CD4-positive, alpha-beta T cell treated with Interferon gamma for 1 hour (primary cell): ENCODE data around the gene TMTC1.
"Not testable (repeated sequence)": the region's sequence is repeated elsewhere in the genome, so short reads cannot be mapped to it uniquely, and the experiment has no call there.

Experiments
- DNase-seq: peaks from one replicate; pipeline ENCODE4 v3.0.0-alpha.2; 2020

TMTC1 gene

DNA sequence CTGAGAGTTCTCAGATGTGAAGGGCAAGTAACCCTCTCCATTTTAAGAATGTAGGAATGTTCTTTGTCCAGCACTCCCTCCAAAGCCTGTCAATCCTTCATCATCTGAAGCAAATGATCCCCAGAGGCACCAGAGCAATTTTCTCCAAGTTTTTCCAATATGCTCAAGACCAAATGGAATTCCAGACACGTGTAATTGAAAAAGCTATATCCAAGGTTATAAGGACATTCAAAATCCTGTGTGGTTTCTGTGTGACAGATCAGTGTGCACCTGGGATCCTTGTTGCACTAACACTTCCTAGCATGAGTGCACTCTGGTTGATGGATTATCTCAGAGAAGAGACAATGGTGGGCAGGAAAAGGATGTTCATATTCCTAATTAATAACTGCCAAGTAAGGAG lies 220.7 kb downstream of the TMTC1 start:
- DNase-seq, result no peak

GRCh38 chr12:29562110-29562804 lies 221.5 kb downstream of the TMTC1 start:
- no peak for DNase-seq

GRCh38 chr12:29561664-29562071 lies 222.1 kb downstream of the TMTC1 start:
- no peak for DNase-seq

DNA sequence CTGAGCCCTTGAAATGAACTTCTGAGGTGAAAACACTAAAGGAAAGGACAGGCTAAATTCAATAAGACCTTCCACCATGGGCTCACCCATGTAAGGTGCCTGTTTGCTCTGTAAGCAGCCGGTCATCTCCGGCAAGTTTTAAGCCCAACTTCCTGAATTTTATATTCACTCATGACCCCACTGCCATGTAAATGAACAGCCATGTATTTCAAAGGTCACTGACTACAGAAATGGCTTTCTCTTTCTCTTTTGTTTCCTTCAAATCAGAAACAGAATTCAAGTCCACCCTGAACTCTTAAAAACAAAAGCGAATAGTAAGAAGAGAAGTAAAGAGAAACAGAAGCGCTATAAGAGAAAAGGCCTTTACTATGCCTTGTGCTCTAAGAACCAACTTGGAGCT lies 224.5 kb downstream of the TMTC1 start:
- DNase-seq, result no peak

DNA sequence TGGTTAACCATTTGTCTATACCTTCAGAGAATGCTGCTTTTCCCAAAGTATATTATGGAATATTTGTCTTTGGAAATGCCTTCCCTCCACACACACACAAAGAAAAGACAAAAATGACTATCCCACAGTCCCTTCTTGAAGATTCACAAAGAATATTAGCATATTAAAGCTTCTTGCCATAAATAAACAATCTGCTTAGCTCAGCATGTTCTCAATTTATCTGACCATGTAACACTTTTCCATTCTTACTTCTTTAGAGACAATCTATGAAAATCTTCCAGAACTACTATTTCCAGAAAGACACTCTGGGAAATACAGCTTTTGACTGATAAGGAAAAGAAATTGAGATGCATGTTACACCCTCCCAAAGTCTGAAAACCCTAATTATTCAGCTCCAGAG lies 227.4 kb downstream of the TMTC1 start:
- no peak for DNase-seq

- not testable (repeated sequence) for DNase-seq
Observed at GRCh38 chr12:29555451-29555850, 228.3 kb downstream of the TMTC1 start.

DNA sequence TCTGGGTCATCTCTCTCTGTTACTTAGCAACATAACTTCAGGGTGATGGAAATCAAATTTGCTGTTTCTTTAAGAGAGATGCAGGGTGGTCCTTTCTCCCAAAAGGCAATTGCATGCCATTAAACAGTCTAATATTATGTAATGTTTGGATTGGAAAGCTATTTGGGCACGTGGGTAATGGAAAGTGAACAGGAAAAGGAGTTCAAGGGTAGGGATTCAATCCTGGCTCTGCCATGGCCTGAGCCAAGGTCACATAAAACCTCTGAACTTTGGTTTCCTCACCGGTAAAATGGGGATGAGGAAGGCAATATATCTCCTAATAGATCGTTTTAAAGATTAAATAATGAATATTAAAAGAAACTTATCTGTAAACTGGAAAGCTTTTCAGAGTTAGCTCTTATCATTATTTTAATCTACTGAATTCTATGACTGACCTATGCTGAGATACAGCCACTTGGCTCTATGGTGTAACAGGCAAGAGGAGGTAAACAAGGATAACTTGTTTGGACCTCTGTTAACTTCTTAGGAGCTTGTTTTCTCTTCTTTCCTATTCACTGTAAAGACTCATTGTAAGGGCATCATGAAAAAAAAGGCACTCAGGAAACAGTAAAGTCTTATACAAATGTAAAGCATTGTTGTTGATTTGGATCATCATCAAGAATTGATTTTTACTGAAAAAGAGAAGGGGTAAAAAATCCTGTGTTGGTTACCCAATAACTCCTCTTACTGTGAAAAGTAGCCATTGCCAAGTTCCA lies 230.6 kb downstream of the TMTC1 start:
- DNase-seq, result no peak

GRCh38 chr12:29552324-29552927 lies 231.3 kb downstream of the TMTC1 start:
- DNase-seq, result peak; percentile 40

- no peak for DNase-seq
Observed at GRCh38 chr12:29551812-29552211, 231.9 kb downstream of the TMTC1 start.

- no peak for DNase-seq
Observed at GRCh38 chr12:29547864-29548263, 235.9 kb downstream of the TMTC1 start.

GRCh38 chr12:29547151-29547632 lies 236.6 kb downstream of the TMTC1 start:
- no peak for DNase-seq

DNA sequence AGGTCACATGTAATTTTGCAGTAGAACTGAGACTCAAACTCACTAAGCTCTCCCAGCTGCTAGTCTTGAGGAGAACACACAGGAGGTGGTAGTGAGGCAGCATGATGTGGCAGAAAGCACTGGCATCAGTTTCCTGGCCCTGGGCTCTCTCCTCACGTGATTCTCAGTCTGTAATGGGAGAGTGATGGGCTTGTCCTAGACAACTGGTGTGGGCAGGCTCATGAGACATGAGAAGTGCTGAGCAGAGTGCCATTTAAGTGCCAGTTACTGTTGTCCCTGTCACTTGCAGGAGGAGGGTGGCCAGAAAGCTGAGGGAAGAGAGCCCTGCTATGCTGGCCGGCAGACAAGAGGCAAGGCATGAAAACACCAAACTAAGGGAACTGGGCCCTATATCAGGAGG lies 237.7 kb downstream of the TMTC1 start:
- no peak for DNase-seq

DNA sequence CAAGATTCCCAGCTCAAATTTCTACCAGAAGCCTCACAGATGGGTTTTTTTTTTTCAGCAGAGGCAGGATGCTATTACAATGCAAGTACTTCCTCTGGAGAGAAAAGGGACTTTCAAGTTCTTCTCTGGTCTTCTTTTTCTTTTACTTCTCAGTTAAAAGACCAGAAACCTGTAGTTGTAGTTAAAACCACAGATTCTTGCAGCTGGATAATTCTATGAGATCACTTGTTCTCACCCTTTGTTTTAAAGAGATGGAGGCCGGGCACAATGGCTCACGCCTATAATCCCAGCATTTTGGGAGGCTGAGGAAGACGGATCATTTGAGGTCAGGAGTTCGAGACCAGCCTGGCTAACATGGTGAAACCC lies 238.7 kb downstream of the TMTC1 start:
- DNase-seq, result no peak

- DNase-seq, result no peak
Observed at GRCh38 chr12:29544428-29545101, 239.2 kb downstream of the TMTC1 start.

DNA sequence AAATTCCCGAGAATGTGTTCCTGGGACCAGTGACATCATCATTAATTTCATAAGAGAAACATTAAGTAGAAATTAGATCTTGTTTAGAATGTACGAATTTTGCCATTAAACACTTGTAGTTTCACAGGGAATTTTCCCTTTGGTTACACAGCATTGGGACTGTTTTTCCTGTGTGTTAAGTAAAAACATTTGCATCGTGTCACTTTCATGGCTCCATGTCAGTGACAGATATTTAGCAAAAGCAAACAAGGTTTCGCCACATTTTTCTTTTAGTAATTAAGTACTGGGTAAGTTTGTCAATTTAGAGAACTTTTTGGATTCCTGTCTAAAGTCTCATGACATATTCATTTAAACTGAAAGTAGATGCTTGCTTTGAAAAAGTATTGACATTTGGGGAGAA lies 240.7 kb downstream of the TMTC1 start:
- DNase-seq, result no peak

GRCh38 chr12:29537298-29537697 lies 246.4 kb downstream of the TMTC1 start:
- DNase-seq, result no peak

- no peak for DNase-seq
Observed at GRCh38 chr12:29534935-29535334, 248.8 kb downstream of the TMTC1 start.

GRCh38 chr12:29533815-29534489 lies 249.8 kb downstream of the TMTC1 start:
- no peak for DNase-seq

DNA sequence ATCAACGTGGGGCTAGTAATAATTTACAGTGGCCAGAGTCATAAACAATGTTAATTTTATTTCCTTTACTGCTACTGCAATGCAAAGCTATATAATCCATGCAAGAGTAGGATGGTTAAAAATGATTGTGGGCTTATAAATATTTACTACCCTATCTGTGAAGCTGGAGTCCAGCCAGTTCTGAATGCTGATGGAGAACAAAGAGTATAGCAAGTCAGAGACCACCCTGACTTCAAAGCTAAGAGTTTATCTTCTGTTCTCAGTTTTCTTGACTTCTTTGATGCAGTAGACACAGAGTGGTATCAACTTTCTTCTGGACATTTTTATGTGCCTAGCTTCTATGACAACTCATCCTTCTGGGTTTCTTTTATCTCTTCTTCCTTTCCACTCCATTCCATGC lies 252.3 kb downstream of the TMTC1 start:
- DNase-seq, result no peak

DNA sequence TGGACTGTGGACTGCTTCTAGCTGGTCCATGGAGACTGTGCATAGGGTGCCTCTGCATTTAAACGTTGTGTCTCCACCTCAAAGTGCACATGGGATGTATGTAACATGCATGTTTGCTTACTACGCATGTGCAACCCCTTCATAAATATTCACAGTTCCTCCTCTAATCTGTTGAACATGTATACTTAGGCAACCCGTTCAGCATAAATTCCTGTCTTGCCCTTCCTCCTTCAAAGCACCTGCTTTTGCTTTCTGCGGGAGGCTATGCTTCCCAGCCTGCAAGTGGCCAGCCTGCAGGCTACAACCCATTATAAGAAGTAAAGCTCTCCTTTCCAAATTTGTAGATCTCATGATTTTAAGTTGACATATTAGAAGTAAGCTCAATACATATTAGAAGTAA lies 253.3 kb downstream of the TMTC1 start:
- DNase-seq, result no peak

- no peak for DNase-seq
Observed at GRCh38 chr12:29528161-29528560, 255.6 kb downstream of the TMTC1 start.

DNA sequence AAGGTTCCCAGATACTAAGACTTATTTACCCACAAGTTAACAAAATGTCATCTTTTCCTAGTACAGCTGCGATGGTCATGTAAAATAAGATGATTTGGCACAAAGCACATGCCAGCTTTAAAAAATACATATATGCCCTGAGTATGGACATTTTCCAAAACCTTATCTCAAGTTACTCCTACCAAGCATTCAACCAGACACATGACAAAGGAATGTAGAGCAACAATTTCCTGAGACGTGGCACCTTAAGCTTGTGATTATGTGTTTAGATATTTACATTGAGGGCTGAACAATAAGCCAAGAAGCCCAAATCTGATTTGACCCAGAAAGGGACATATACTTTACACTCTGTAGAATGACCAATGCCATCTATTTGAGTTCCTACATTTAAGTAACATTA lies 261.8 kb downstream of the TMTC1 start:
- no peak for DNase-seq

DNA sequence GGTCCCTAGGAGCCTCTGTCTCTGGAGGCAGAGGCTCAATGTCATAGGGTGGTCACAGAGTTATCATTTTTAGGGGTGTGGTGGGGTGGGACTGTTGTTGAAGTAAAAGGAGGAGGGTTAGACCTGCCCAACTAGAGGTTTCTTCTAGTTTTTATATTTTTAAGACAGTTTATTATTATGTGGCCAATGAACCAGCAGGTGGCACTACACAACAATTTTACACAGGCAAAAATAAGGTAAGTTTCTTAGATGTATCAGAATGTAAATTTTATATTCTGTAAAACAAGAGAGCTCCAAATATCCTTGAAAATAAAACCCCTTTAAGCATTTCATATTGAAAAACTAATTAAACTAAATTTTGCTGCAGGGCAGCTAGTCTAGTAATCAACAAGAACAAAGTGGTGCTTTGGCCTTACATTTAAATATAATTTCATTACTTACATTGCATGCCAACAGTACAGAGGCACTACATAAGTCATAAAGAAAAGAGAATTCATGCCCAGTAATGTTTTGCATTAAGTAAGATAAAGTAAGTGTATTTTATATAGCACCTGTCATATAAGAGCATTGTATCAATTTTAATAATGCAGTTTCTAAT lies 264.1 kb downstream of the TMTC1 start:
- DNase-seq, result no peak
